ENCODE measurements around the gene CPM.
A peak's percentile ranks its signal among the peaks of the same experiment; 100 is the strongest.

The CPM gene

DNA sequence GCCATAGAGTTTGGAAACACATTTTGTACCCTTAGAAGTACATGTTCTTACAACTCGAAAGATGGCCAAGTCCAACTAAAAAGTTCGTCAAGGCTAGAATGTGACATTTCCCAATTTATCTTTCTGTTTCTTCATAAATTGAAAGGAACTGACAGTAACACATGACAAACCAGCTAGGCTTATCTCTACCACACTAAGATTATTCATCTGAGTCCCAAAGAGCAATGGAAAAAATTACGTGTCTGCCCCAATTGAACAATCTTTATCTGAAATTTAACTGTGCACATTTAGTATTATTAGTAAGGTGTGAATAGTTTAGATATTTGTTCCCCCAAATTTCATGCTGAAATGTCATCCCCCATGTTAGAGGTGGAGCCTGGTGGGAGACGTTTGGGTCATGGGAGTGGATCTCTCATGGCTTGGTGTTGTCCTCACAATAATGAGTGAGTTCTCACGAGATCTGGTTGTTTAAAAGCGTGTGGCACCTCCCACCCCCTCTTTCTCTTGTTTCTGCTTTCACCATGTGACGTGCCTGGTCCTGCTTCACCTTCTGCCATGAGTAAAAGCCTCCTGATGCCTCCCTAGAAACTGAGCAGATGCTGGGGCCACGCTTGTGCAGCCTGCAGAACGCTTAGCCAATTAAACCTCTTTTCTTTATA is 13.3 kb downstream of the CPM start:
- no peak for ATAC-seq

DNA sequence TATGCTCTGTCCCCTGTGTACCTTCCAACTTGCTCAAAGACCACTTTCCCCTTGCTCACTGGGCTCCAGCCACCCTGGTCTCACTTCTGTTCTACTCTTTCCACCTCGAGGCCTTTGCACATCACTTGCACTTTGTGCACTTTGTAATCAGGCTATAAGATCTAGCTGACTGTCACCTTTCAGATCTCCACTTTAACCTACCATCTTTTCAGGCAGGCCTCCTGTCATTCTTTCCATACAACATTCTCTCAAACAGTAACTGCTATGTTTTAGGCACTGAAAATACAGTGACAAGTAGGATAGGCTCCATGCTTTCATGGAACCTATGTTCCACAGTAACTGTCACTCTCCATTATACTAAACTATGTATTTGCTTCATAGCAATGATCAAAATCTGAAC is 14.0 kb downstream of the CPM start:
- no peak for TF ChIP-seq SNAI2 (CRISPR knock-in tag; IDR thresholded peaks at IDR 0.05)
- TF ChIP-seq, protein P1, sequence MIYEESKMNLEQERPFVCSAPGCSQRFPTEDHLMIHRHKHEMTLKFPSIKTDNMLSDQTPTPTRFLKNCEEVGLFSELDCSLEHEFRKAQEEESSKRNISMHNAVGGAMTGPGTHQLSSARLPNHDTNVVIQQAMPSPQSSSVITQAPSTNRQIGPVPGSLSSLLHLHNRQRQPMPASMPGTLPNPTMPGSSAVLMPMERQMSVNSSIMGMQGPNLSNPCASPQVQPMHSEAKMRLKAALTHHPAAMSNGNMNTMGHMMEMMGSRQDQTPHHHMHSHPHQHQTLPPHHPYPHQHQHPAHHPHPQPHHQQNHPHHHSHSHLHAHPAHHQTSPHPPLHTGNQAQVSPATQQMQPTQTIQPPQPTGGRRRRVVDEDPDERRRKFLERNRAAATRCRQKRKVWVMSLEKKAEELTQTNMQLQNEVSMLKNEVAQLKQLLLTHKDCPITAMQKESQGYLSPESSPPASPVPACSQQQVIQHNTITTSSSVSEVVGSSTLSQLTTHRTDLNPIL (CRISPR knock-in tag; IDR thresholded peaks at IDR 0.05; ENCODE audit: low read depth) = no peak
- ATAC-seq = no peak

More for the DNA sequence above, 13.3 kb downstream of the CPM start:
- TF ChIP-seq, protein P2, sequence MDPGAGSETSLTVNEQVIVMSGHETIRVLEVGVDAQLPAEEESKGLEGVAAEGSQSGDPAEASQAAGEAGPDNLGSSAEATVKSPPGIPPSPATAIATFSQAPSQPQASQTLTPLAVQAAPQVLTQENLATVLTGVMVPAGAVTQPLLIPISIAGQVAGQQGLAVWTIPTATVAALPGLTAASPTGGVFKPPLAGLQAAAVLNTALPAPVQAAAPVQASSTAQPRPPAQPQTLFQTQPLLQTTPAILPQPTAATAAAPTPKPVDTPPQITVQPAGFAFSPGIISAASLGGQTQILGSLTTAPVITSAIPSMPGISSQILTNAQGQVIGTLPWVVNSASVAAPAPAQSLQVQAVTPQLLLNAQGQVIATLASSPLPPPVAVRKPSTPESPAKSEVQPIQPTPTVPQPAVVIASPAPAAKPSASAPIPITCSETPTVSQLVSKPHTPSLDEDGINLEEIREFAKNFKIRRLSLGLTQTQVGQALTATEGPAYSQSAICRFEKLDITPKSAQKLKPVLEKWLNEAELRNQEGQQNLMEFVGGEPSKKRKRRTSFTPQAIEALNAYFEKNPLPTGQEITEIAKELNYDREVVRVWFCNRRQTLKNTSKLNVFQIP (CRISPR knock-in tag; IDR thresholded peaks at IDR 0.05; ENCODE audit: borderline replicate concordance, low read depth) = no peak
- no peak for TF ChIP-seq ZNF70 (CRISPR knock-in tag; IDR thresholded peaks at IDR 0.05)
- no peak for TF ChIP-seq ZC3H10 (CRISPR knock-in tag; IDR thresholded peaks at IDR 0.05)
- TF ChIP-seq PPARA (CRISPR knock-in tag; IDR thresholded peaks at IDR 0.05; ENCODE audit: borderline replicate concordance) = no peak
- TF ChIP-seq ZFP30 (CRISPR knock-in tag; IDR thresholded peaks at IDR 0.05) = no peak
- no peak for TF ChIP-seq SNAI2 (CRISPR knock-in tag; IDR thresholded peaks at IDR 0.05)
- TF ChIP-seq ARNTL (CRISPR knock-in tag; IDR thresholded peaks at IDR 0.05; ENCODE audit: borderline replicate concordance, low read depth) = no peak
- no peak for TF ChIP-seq ZNF8 (CRISPR knock-in tag; IDR thresholded peaks at IDR 0.05)
- TF ChIP-seq ESRRG (CRISPR knock-in tag; IDR thresholded peaks at IDR 0.05) = no peak
- TF ChIP-seq TCF4 (CRISPR knock-in tag; IDR thresholded peaks at IDR 0.05; ENCODE audit: borderline replicate concordance) = no peak
- TF ChIP-seq, protein P1 (CRISPR knock-in tag; IDR thresholded peaks at IDR 0.05; ENCODE audit: low read depth) = no peak
- no peak for TF ChIP-seq ZFP3 (CRISPR knock-in tag; IDR thresholded peaks at IDR 0.05)
- TF ChIP-seq, protein P3, sequence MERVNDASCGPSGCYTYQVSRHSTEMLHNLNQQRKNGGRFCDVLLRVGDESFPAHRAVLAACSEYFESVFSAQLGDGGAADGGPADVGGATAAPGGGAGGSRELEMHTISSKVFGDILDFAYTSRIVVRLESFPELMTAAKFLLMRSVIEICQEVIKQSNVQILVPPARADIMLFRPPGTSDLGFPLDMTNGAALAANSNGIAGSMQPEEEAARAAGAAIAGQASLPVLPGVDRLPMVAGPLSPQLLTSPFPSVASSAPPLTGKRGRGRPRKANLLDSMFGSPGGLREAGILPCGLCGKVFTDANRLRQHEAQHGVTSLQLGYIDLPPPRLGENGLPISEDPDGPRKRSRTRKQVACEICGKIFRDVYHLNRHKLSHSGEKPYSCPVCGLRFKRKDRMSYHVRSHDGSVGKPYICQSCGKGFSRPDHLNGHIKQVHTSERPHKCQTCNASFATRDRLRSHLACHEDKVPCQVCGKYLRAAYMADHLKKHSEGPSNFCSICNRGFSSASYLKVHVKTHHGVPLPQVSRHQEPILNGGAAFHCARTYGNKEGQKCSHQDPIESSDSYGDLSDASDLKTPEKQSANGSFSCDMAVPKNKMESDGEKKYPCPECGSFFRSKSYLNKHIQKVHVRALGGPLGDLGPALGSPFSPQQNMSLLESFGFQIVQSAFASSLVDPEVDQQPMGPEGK (CRISPR knock-in tag; IDR thresholded peaks at IDR 0.05; ENCODE audit: borderline replicate concordance) = no peak
- TF ChIP-seq RARB (CRISPR knock-in tag; IDR thresholded peaks at IDR 0.05) = no peak
- TF ChIP-seq, protein P4, sequence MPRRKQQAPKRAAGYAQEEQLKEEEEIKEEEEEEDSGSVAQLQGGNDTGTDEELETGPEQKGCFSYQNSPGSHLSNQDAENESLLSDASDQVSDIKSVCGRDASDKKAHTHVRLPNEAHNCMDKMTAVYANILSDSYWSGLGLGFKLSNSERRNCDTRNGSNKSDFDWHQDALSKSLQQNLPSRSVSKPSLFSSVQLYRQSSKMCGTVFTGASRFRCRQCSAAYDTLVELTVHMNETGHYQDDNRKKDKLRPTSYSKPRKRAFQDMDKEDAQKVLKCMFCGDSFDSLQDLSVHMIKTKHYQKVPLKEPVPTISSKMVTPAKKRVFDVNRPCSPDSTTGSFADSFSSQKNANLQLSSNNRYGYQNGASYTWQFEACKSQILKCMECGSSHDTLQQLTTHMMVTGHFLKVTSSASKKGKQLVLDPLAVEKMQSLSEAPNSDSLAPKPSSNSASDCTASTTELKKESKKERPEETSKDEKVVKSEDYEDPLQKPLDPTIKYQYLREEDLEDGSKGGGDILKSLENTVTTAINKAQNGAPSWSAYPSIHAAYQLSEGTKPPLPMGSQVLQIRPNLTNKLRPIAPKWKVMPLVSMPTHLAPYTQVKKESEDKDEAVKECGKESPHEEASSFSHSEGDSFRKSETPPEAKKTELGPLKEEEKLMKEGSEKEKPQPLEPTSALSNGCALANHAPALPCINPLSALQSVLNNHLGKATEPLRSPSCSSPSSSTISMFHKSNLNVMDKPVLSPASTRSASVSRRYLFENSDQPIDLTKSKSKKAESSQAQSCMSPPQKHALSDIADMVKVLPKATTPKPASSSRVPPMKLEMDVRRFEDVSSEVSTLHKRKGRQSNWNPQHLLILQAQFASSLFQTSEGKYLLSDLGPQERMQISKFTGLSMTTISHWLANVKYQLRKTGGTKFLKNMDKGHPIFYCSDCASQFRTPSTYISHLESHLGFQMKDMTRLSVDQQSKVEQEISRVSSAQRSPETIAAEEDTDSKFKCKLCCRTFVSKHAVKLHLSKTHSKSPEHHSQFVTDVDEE (CRISPR knock-in tag; IDR thresholded peaks at IDR 0.05) = no peak
- TF ChIP-seq TOX (CRISPR knock-in tag; IDR thresholded peaks at IDR 0.05; ENCODE audit: borderline replicate concordance) = no peak
- TF ChIP-seq ISL1 (CRISPR knock-in tag; IDR thresholded peaks at IDR 0.05) = no peak
- TF ChIP-seq CSDC2 (CRISPR knock-in tag; IDR thresholded peaks at IDR 0.05) = no peak
- no peak for TF ChIP-seq GLIS3 (CRISPR knock-in tag; IDR thresholded peaks at IDR 0.05)

DNA sequence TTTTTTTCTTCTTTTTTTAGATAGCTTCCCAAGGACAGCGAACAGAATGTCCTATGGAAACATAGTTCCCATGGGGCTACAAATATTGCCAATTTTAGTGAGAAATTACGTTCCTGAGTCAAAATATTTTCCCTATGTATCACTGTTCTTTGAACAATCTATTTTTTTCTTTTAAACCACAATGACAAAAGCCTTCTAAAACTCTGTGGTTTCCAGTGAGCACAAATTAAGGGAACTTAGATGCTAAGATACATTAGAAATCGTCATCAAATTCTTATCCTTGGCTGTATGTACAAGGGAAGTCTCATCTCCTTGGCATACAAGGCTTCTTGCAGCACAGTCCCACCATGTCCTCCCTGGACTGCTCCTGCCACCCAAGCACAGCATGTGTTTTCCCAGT is 17.9 kb downstream of the CPM start:
- peak; percentile 88 for ATAC-seq
- TF ChIP-seq, protein P5, sequence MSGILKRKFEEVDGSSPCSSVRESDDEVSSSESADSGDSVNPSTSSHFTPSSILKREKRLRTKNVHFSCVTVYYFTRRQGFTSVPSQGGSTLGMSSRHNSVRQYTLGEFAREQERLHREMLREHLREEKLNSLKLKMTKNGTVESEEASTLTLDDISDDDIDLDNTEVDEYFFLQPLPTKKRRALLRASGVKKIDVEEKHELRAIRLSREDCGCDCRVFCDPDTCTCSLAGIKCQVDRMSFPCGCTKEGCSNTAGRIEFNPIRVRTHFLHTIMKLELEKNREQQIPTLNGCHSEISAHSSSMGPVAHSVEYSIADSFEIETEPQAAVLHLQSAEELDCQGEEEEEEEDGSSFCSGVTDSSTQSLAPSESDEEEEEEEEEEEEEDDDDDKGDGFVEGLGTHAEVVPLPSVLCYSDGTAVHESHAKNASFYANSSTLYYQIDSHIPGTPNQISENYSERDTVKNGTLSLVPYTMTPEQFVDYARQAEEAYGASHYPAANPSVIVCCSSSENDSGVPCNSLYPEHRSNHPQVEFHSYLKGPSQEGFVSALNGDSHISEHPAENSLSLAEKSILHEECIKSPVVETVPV (CRISPR knock-in tag; IDR thresholded peaks at IDR 0.05) = no peak
- peak; percentile 42; the same call in 1 of the 2 replicates for TF ChIP-seq TOX (CRISPR knock-in tag; IDR thresholded peaks at IDR 0.05; ENCODE audit: borderline replicate concordance)
- no peak for TF ChIP-seq ESRRG (CRISPR knock-in tag; IDR thresholded peaks at IDR 0.05)
- TF ChIP-seq ZFP3 (CRISPR knock-in tag; IDR thresholded peaks at IDR 0.05) = no peak
